Common myeloid progenitor, CD34-positive (primary cell): Measurements from ENCODE around the gene RFX1.
A peak's percentile ranks its signal among the peaks of the same experiment; 100 is the strongest.

Experiments used
- CTCF ChIA-PET: fragments of 350-600 bp; sonication (Branson Sonifier 250); formaldehyde crosslinking; loops from one replicate; lab custom pipeline; 2021; ENCODE audit warnings: antibody characterized with exemption; lab: Charles Lee
- POLR2A ChIA-PET: fragments of 350-600 bp; sonication (Branson Sonifier 250); formaldehyde crosslinking; loops from one replicate; lab custom pipeline; 2021; ENCODE audit warnings: antibody characterized with exemption; lab: Charles Lee
- DNase-seq, 3 donors: peaks; one replicate each; pipeline versions ENCODE4 v3.0.0 to v3.0.0-alpha.2; 2013
- H3K27ac ChIP-seq, 2 experiments: 1 replicate in 1 of 2; 2 replicates in 1 of 2; pipeline ENCODE4 v1.7.0; 2013; ENCODE audit warnings: inconsistent platforms in 2 of 2, low read length in 2 of 2, mild to moderate bottlenecking in 2 of 2, low read depth in 1 of 2, moderate library complexity in 1 of 2; ENCODE audit not compliant: severe bottlenecking in 2 of 2, insufficient read depth in 1 of 2, poor library complexity in 1 of 2
- H3K27me3 ChIP-seq, 5 experiments: replicated peaks in 2 of 5; 1 replicate in 3 of 5; 2 replicates in 2 of 5; pipeline versions ENCODE4 v1.6.1 to v1.7.0; 2013; ENCODE audit warnings: low read length in 4 of 5, mild to moderate bottlenecking in 2 of 5, moderate library complexity in 2 of 5, inconsistent platforms in 1 of 5; ENCODE audit not compliant: insufficient read depth in 5 of 5, control insufficient read depth in 4 of 5
- H3K36me3 ChIP-seq, 4 experiments: 1 replicate in 2 of 4; 2 replicates in 2 of 4; pipeline versions ENCODE4 v1.6.1 to v1.7.0; 2013; ENCODE audit warnings: low read length in 3 of 4, control low read depth in 1 of 4, mild to moderate bottlenecking in 1 of 4; ENCODE audit not compliant: control insufficient read depth in 4 of 4, insufficient read depth in 4 of 4
- H3K4me1 ChIP-seq, 4 experiments: 1 replicate in 3 of 4; 2 replicates in 1 of 4; pipeline versions ENCODE4 v1.6.1 to v1.7.1; 2013; ENCODE audit warnings: low read length in 3 of 4, mild to moderate bottlenecking in 3 of 4, control low read depth in 1 of 4, inconsistent platforms in 1 of 4, moderate library complexity in 1 of 4; ENCODE audit not compliant: control insufficient read depth in 4 of 4, insufficient read depth in 4 of 4; ENCODE audit errors: control extremely low read depth in 1 of 4
- H3K4me3 ChIP-seq, 7 experiments: 1 replicate in 4 of 7; 2 replicates in 3 of 7; pipeline versions ENCODE4 v1.5.1 to v1.7.0; 2013; ENCODE audit warnings: mild to moderate bottlenecking in 7 of 7, low read length in 6 of 7, moderate library complexity in 6 of 7, inconsistent platforms in 2 of 7, low read depth in 2 of 7, control low read depth in 1 of 7; ENCODE audit not compliant: insufficient read depth in 4 of 7, control insufficient read depth in 1 of 7; ENCODE audit errors: extremely low read depth in 1 of 7
- H3K9me3 ChIP-seq, 5 experiments: 1 replicate in 4 of 5; 2 replicates in 1 of 5; pipeline versions ENCODE4 v1.6.1 to v1.7.1; 2013; ENCODE audit warnings: low read length in 4 of 5, mild to moderate bottlenecking in 2 of 5, inconsistent platforms in 1 of 5, low read depth in 1 of 5, moderate library complexity in 1 of 5; ENCODE audit not compliant: control insufficient read depth in 4 of 5, insufficient read depth in 2 of 5; ENCODE audit errors: control extremely low read depth in 1 of 5
- WGBS: methylation state at CpG from one replicate; pipeline ENCODE4 v1.1.5; 2013; ENCODE audit not compliant: insufficient coverage; 5-methylcytosine and 5-hydroxymethylcytosine counted together

The RFX1 gene

GRCh38 chr19:13954185-13954584, 51.9 kb downstream of the RFX1 start:
- Histone ChIP-seq H3K9me3 (no peaks in the 10 kb centered on the region), H3K36me3 (peaks cover 10 to 50% (median 41%) of the 10 kb centered on the region in 4 experiments), H3K4me3 (peak overlapping the region in 3 of 7 experiments; percentile 10 to 82 (median 81)), H3K27ac (peak overlapping the region in 1 of 2 experiments; percentile 54), H3K4me1 (peaks cover 0 to 16% (median 13%) of the 10 kb centered on the region in 4 experiments), H3K27me3 (no peaks in the 10 kb centered on the region)
- CTCF ChIA-PET, result interaction anchor here (0.8 to 2.8 kb wide), 5 partner anchors 14 to 76 kb away, joined by 3 to 10 read pairs (median 5); no protein-coding TSS in a partner anchor
- POLR2A ChIA-PET, result no interaction called here
- no peak for DNase-seq
- 87% methylated on average over 10 of the region's 15 CpGs for WGBS

- H3K9me3 ChIP-seq, result no peaks in the 10 kb centered on the region
- H3K4me3 ChIP-seq, result peak overlapping the region; percentile 36 to 91 (median 79)
- peaks cover 0 to 16% (median 13%) of the 10 kb centered on the region in 4 experiments for H3K4me1 ChIP-seq
- whole genome bisulfite sequencing, result 3% methylated on average over 13 of the region's 13 CpGs
- no peak for DNase-seq
- H3K27ac ChIP-seq, result peak overlapping the region; percentile 40 to 87
- CTCF ChIA-PET, result interaction anchor here (0.9 to 2.8 kb wide), 12 partner anchors 9 to 90 kb away, joined by 3 to 10 read pairs (median 4); partner anchors contain the start of gene IL27RA
- no peaks in the 10 kb centered on the region for H3K27me3 ChIP-seq
- POLR2A ChIA-PET, result interaction anchor here (0.5 to 0.9 kb wide), 3 partner anchors 8 to 36 kb away, joined by 3 to 4 read pairs (median 3); no protein-coding TSS in a partner anchor
- H3K36me3 ChIP-seq, result peaks cover 10 to 38% (median 32%) of the 10 kb centered on the region in 4 experiments
These were observed 53.1 kb downstream of the RFX1 start for GRCh38 chr19:13952931-13953531.

GRCh38 chr19:13952154-13952930, 53.8 kb downstream of the RFX1 start, which contains the start of gene DCAF15:
Gene DCAF15 (plus strand): TSS chr19:13952509. CDS start chr19:13952513, 4 bp downstream.
- Histone ChIP-seq H3K27ac (peak within 1 kb of the TSS; percentile 79 to 87), H3K27me3 (no peaks in the 10 kb centered on the region), H3K36me3 (peaks cover 10 to 33% (median 27%) of the 10 kb centered on the region in 4 experiments), H3K9me3 (no peaks in the 10 kb centered on the region), H3K4me3 (peak within 1 kb of the TSS; percentile 69 to 91 (median 81)), H3K4me1 (peaks cover 0 to 16% (median 13%) of the 10 kb centered on the region in 4 experiments)
- DNase-seq, result peak; percentile 100
- ChIA-PET POLR2A (interaction anchor here (0.5 to 0.9 kb wide), 2 partner anchors 9 to 37 kb away, joined by 3 read pairs; no protein-coding TSS in a partner anchor), CTCF (interaction anchor here (1.1 to 2.8 kb wide), 9 partner anchors 10 to 79 kb away, joined by 3 to 10 read pairs (median 4); partner anchors contain the start of gene IL27RA)
- 0% methylated on average over 32 of the region's 65 CpGs for WGBS

GRCh38 chr19:13951799-13952153, 54.3 kb downstream of the RFX1 start:
- no peak overlapping the region for H3K27ac ChIP-seq
- peaks cover 0 to 16% (median 13%) of the 10 kb centered on the region in 4 experiments for H3K4me1 ChIP-seq

GRCh38 chr19:13951043-13951442, 55.1 kb downstream of the RFX1 start:
- WGBS, result no CpG with 5 or more reads among the region's 2 CpGs
- no peaks in the 10 kb centered on the region for H3K27me3 ChIP-seq
- peaks cover 0 to 16% (median 13%) of the 10 kb centered on the region in 4 experiments for H3K4me1 ChIP-seq
- no peak overlapping the region for H3K27ac ChIP-seq
- ChIA-PET POLR2A (interaction anchor here (0.7 kb wide), 1 partner anchor 53 kb away, joined by 3 read pairs; no protein-coding TSS in a partner anchor), CTCF (interaction anchor here (0.9 to 1.2 kb wide), 2 partner anchors 36 to 70 kb away, joined by 3 read pairs; no protein-coding TSS in a partner anchor)
- H3K9me3 ChIP-seq, result no peaks in the 10 kb centered on the region
- H3K4me3 ChIP-seq, result no peak overlapping the region
- H3K36me3 ChIP-seq, result peaks cover 4 to 20% (median 14%) of the 10 kb centered on the region in 4 experiments
- DNase-seq, result no peak

More at GRCh38 chr19:13951799-13952153, 54.3 kb downstream of the RFX1 start:
- 12% methylated on average over 20 of the region's 20 CpGs for WGBS
- POLR2A ChIA-PET, result interaction anchor here (0.7 kb wide), 1 partner anchor 52 kb away, joined by 3 read pairs; no protein-coding TSS in a partner anchor
- H3K27me3 ChIP-seq, result no peaks in the 10 kb centered on the region
- H3K9me3 ChIP-seq, result no peaks in the 10 kb centered on the region
- DNase-seq, result no peak
- CTCF ChIA-PET, result interaction anchor here (1.2 kb wide), 1 partner anchor 71 kb away, joined by 3 read pairs; no protein-coding TSS in a partner anchor
- peak overlapping the region; percentile 1 to 82 (median 55) for H3K4me3 ChIP-seq
- peaks cover 10 to 28% (median 21%) of the 10 kb centered on the region in 4 experiments for H3K36me3 ChIP-seq

- CTCF ChIA-PET, result interaction anchor here (1.2 kb wide), 1 partner anchor 62 kb away, joined by 3 read pairs; no protein-coding TSS in a partner anchor
- POLR2A ChIA-PET, result no interaction called here
- no peak overlapping the region for H3K27ac ChIP-seq
- no peaks in the 10 kb centered on the region for H3K4me1 ChIP-seq
- H3K36me3 ChIP-seq, result no peaks in the 10 kb centered on the region
- no peak overlapping the region for H3K4me3 ChIP-seq
- DNase-seq, result no peak
- H3K9me3 ChIP-seq, result no peaks in the 10 kb centered on the region
- WGBS, result 90% methylated on average over 4 of the region's 4 CpGs
- H3K27me3 ChIP-seq, result no peaks in the 10 kb centered on the region
These were observed 59.7 kb downstream of the RFX1 start for GRCh38 chr19:13946414-13946813.
